Neural progenitor cell (in vitro differentiated cells): Measurements from ENCODE around the gene MYO3A. TPM values are rescaled to one million over a fixed set of nuclear protein-coding genes. Genes with fewer than 3 reads are reported as not detected.

Experiments used
- DNase-seq: peaks from one replicate; pipeline ENCODE4 v3.0.0-alpha.2; 2016; ENCODE audit warnings: low spot score
- H2AFZ ChIP-seq: fragments of 200-600 bp; sonication (generic); replicated peaks from 2 replicates; pipeline ENCODE4 v1.6.1; 2016; ENCODE audit warnings: antibody characterized with exemption
- H3F3A ChIP-seq: fragments of 200-600 bp; sonication (generic); 2 replicates; pipeline ENCODE4 v1.6.1; 2016; ENCODE audit warnings: antibody characterized with exemption, low read depth
- H3K27ac ChIP-seq: fragments of 200-600 bp; sonication (generic); 2 replicates; pipeline ENCODE4 v1.5.1; 2016; ENCODE audit warnings: mild to moderate bottlenecking
- H3K27me3 ChIP-seq: fragments of 200-600 bp; sonication (generic); 2 replicates; pipeline ENCODE4 v1.6.1; 2016; ENCODE audit warnings: mild to moderate bottlenecking, moderate library complexity
- H3K36me3 ChIP-seq: fragments of 200-600 bp; sonication (generic); 2 replicates; pipeline ENCODE4 v1.5.1; 2016
- H3K4me1 ChIP-seq: fragments of 200-600 bp; sonication (generic); 2 replicates; pipeline ENCODE4 v1.6.1; 2016; ENCODE audit warnings: mixed run types
- H3K4me2 ChIP-seq: fragments of 200-600 bp; sonication (generic); 2 replicates; pipeline ENCODE4 v1.6.1; 2016
- H3K4me3 ChIP-seq: fragments of 200-600 bp; sonication (generic); 2 replicates; pipeline ENCODE4 v1.5.1; 2016
- H3K79me2 ChIP-seq: fragments of 200-600 bp; sonication (generic); 2 replicates; pipeline ENCODE4 v1.6.1; 2016; ENCODE audit warnings: low read depth
- H3K9ac ChIP-seq: fragments of 200-600 bp; sonication (generic); 2 replicates; pipeline ENCODE4 v1.6.1; 2016
- H3K9me3 ChIP-seq: fragments of 200-600 bp; sonication (generic); 2 replicates; pipeline ENCODE4 v1.5.1; 2016; ENCODE audit warnings: low read depth
- H4K20me1 ChIP-seq: fragments of 200-600 bp; sonication (generic); 2 replicates; pipeline ENCODE4 v1.6.1; 2016; ENCODE audit warnings: low read depth
- H3K27ac Mint-ChIP-seq: 3 replicates; pipeline ENCODE4 v1.8.0; 2021; ENCODE audit warnings: mixed read lengths
- H3K27me3 Mint-ChIP-seq: 2 replicates; pipeline ENCODE4 v1.8.0; 2022; ENCODE audit warnings: low read depth, mild to moderate bottlenecking, inconsistent platforms, moderate library complexity, mixed read lengths; ENCODE audit not compliant: insufficient read depth
- H3K36me3 Mint-ChIP-seq: 3 replicates; pipeline ENCODE4 v1.8.0; 2021; ENCODE audit warnings: mixed read lengths
- H3K4me1 Mint-ChIP-seq: 3 replicates; pipeline ENCODE4 v1.8.0; 2021; ENCODE audit warnings: mixed read lengths
- H3K4me3 Mint-ChIP-seq: 3 replicates; pipeline ENCODE4 v1.8.0; 2021; ENCODE audit warnings: mild to moderate bottlenecking, moderate library complexity, mixed read lengths
- H3K9me3 Mint-ChIP-seq: 3 replicates; pipeline ENCODE4 v1.8.0; 2020; ENCODE audit warnings: mixed read lengths
- EZH2 ChIP-seq: fragments of 200-600 bp; sonication (generic); IDR thresholded peaks from 2 replicates; pipeline ENCODE4 v1.6.1; 2017; ENCODE audit warnings: antibody characterized with exemption, mild to moderate bottlenecking, moderate library complexity
- EZH2phosphoT487 ChIP-seq: fragments of 200-600 bp; sonication (generic); IDR thresholded peaks from 2 replicates; pipeline ENCODE4 v1.6.1; 2017; ENCODE audit warnings: antibody characterized with exemption
- total RNA-seq: library from RNA; depleted of rRNA; stranded (reverse); fragments of >200 nt; gene quantifications from 2 replicates; pipeline ENCODE4 v1.2.3, GENCODE V29; 2015; ENCODE audit warnings: low replicate concordance
- TF ChIP-seq, protein P1 (sequence below): fragments of 200-600 bp; sonication (generic); IDR thresholded peaks from 2 replicates; pipeline ENCODE4 v1.5.1; 2017; ENCODE audit warnings: antibody characterized with exemption, mild to moderate bottlenecking

The MYO3A gene
- total RNA-seq, 1 donor from 2014 or later, result 0.09 TPM

GRCh38 chr10:25988583-25988982, 54.6 kb downstream of the MYO3A start:
- Mint-ChIP-seq H3K27ac (no peak overlapping the region), H3K27me3 (no peaks in the 10 kb centered on the region), H3K4me3 (no peak overlapping the region), H3K4me1 (no peaks in the 10 kb centered on the region), H3K9me3 (peaks cover 6% of the 10 kb centered on the region), H3K36me3 (no peaks in the 10 kb centered on the region)
- H3K4me1 ChIP-seq, result no peaks in the 10 kb centered on the region
- H3F3A ChIP-seq, result no peaks in the 10 kb centered on the region
- TF ChIP-seq, protein P1, sequence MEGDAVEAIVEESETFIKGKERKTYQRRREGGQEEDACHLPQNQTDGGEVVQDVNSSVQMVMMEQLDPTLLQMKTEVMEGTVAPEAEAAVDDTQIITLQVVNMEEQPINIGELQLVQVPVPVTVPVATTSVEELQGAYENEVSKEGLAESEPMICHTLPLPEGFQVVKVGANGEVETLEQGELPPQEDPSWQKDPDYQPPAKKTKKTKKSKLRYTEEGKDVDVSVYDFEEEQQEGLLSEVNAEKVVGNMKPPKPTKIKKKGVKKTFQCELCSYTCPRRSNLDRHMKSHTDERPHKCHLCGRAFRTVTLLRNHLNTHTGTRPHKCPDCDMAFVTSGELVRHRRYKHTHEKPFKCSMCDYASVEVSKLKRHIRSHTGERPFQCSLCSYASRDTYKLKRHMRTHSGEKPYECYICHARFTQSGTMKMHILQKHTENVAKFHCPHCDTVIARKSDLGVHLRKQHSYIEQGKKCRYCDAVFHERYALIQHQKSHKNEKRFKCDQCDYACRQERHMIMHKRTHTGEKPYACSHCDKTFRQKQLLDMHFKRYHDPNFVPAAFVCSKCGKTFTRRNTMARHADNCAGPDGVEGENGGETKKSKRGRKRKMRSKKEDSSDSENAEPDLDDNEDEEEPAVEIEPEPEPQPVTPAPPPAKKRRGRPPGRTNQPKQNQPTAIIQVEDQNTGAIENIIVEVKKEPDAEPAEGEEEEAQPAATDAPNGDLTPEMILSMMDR, result no peak
- TF ChIP-seq EZH2 (no peak), EZH2phosphoT487 (no peak)
- no peak overlapping the region for H3K4me2 ChIP-seq
- no peak overlapping the region for H3K4me3 ChIP-seq
- H3K27me3 ChIP-seq, result no peaks in the 10 kb centered on the region
- no peak for DNase-seq
- no peaks in the 10 kb centered on the region for H4K20me1 ChIP-seq
- no peaks in the 10 kb centered on the region for H3K9me3 ChIP-seq
- no peaks in the 10 kb centered on the region for H3K36me3 ChIP-seq
- H3K79me2 ChIP-seq, result no peaks in the 10 kb centered on the region
- no peak overlapping the region for H2AFZ ChIP-seq
- H3K9ac ChIP-seq, result no peak overlapping the region
- H3K27ac ChIP-seq, result no peak overlapping the region

DNA sequence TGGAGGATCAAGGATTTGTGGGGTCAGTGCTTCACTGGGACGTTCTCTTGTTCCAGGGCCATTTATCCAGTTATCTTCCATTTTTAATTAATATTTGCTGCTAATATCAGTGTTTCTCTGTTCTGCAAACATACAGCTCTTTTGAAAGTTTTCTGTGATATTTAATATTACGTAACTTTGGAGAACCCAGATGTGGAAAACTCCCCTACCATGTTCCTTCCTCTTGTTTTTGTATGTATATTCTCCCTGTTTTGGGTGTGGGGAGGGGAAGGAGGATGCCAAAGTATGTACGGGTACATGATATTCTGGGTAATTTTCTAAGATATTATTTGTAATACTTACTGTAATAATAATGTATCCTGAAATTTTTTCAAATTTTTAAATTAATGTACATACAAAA, 55.9 kb downstream of the MYO3A start:
- no peak for TF ChIP-seq EZH2
- TF ChIP-seq, protein P1, result no peak
- TF ChIP-seq EZH2phosphoT487, result no peak
- Mint-ChIP-seq H3K4me3 (no peak overlapping the region), H3K9me3 (peaks cover 9% of the 10 kb centered on the region), H3K36me3 (peaks cover 2% of the 10 kb centered on the region), H3K27ac (no peak overlapping the region), H3K27me3 (no peaks in the 10 kb centered on the region), H3K4me1 (no peaks in the 10 kb centered on the region)
- H3K79me2 ChIP-seq, result no peaks in the 10 kb centered on the region
- no peak overlapping the region for H3K9ac ChIP-seq
- no peak for DNase-seq
- no peaks in the 10 kb centered on the region for H4K20me1 ChIP-seq
- no peaks in the 10 kb centered on the region for H3K36me3 ChIP-seq
- H3F3A ChIP-seq, result no peaks in the 10 kb centered on the region
- no peak overlapping the region for H3K27ac ChIP-seq
- H3K4me1 ChIP-seq, result no peaks in the 10 kb centered on the region
- H3K9me3 ChIP-seq, result no peaks in the 10 kb centered on the region
- H3K27me3 ChIP-seq, result no peaks in the 10 kb centered on the region
- H3K4me2 ChIP-seq, result no peak overlapping the region
- no peak overlapping the region for H3K4me3 ChIP-seq
- no peak overlapping the region for H2AFZ ChIP-seq

DNA sequence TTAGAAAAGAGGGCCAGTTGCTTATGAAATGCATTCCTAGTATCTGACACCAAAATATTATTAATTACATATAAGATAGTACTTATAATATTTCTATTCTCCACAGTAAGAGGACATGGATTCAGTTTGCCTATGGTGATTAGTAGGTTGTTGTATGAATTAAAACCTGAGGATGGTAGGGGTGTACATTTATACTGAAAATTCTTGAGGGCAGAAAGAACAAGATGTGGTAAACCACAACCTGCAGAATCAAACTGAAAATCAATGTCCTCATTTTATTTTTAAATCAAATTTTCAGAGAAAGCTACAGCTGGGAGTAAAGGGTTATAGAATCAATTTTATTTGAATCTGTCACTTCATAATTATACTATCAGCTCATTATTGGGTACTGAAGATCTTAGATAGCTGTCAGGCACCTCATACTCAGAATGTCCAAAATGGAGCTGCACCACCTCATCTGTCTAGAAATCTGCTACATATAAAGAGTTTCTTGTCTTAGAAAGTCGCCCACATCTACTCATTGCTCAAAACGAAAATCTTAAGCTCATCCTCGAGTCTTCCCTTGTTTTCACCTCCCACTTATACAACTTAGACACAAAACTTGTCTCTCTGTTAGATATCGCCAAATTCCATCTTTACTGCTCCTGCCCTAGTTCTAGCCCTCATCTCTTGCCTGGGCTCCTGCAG, 65.4 kb downstream of the MYO3A start:
- no peaks in the 10 kb centered on the region for H3K4me1 ChIP-seq
- Mint-ChIP-seq H3K36me3 (no peaks in the 10 kb centered on the region), H3K27ac (no peak overlapping the region), H3K4me3 (no peak overlapping the region), H3K9me3 (peaks cover 6% of the 10 kb centered on the region), H3K4me1 (no peaks in the 10 kb centered on the region), H3K27me3 (no peaks in the 10 kb centered on the region)
- TF ChIP-seq EZH2phosphoT487 (no peak), EZH2 (no peak)
- TF ChIP-seq, protein P1, result no peak
- no peaks in the 10 kb centered on the region for H3F3A ChIP-seq
- H3K9me3 ChIP-seq, result no peaks in the 10 kb centered on the region
- no peak overlapping the region for H2AFZ ChIP-seq
- H4K20me1 ChIP-seq, result no peaks in the 10 kb centered on the region
- no peak overlapping the region for H3K9ac ChIP-seq
- H3K36me3 ChIP-seq, result no peaks in the 10 kb centered on the region
- H3K4me2 ChIP-seq, result no peak overlapping the region
- no peak overlapping the region for H3K27ac ChIP-seq
- H3K4me3 ChIP-seq, result no peak overlapping the region
- H3K79me2 ChIP-seq, result no peaks in the 10 kb centered on the region
- DNase-seq, result no peak
- H3K27me3 ChIP-seq, result no peaks in the 10 kb centered on the region
